H9 (cell line): ENCODE data around the gene HOXC10. TPM values are rescaled to one million over a fixed set of nuclear protein-coding genes. Genes with fewer than 3 reads are reported as not detected.

Source experiments
- DNase-seq: peaks from one replicate; pipeline ENCODE4 v3.0.0-alpha.2; 2017
- H2AFZ ChIP-seq: one replicate; pipeline ENCODE4 v1.6.1; 2013; ENCODE audit warnings: mild to moderate bottlenecking, low read length, control low read depth, moderate library complexity
- H2AK5ac ChIP-seq: 2 replicates; pipeline ENCODE4 v1.6.1; 2013; ENCODE audit warnings: low read length, control low read depth, mixed read lengths; ENCODE audit not compliant: insufficient read length
- H2BK120ac ChIP-seq: one replicate; pipeline ENCODE4 v1.6.1; 2013; ENCODE audit warnings: low read depth, mild to moderate bottlenecking, low read length, control low read depth, inconsistent platforms; ENCODE audit not compliant: poor library complexity, severe bottlenecking
- H2BK12ac ChIP-seq: 2 replicates; pipeline ENCODE4 v1.6.1; 2013; ENCODE audit warnings: low read length, control low read depth, mixed read lengths, low read depth; ENCODE audit not compliant: insufficient read length
- H2BK15ac ChIP-seq: 2 replicates; pipeline ENCODE4 v1.6.1; 2013; ENCODE audit warnings: low read depth, low read length, control low read depth
- H2BK20ac ChIP-seq: one replicate; pipeline ENCODE4 v1.6.1; 2013; ENCODE audit warnings: low read depth, mild to moderate bottlenecking, low read length, control low read depth, inconsistent platforms; ENCODE audit not compliant: poor library complexity, severe bottlenecking
- H2BK5ac ChIP-seq: 2 replicates; pipeline ENCODE4 v1.6.1; 2013; ENCODE audit warnings: low read length, control low read depth, mixed read lengths; ENCODE audit not compliant: insufficient read length
- H3K14ac ChIP-seq: 2 replicates; pipeline ENCODE4 v1.6.1; 2013; ENCODE audit warnings: low read length, control low read depth; ENCODE audit not compliant: insufficient read depth
- H3K18ac ChIP-seq: 2 replicates; pipeline ENCODE4 v1.6.1; 2013; ENCODE audit warnings: low read depth, mild to moderate bottlenecking, mixed read lengths, low read length, control low read depth; ENCODE audit not compliant: insufficient read length
- H3K23ac ChIP-seq: 2 replicates; pipeline ENCODE4 v1.6.1; 2013; ENCODE audit warnings: low read length, control low read depth, mixed read lengths, low read depth; ENCODE audit not compliant: insufficient read length
- H3K23me2 ChIP-seq: 2 replicates; pipeline ENCODE4 v1.6.1; 2013; ENCODE audit warnings: low read depth, mild to moderate bottlenecking, mixed read lengths, low read length, control low read depth; ENCODE audit not compliant: insufficient read length, poor library complexity, severe bottlenecking
- H3K27ac ChIP-seq: 2 replicates; pipeline ENCODE4 v1.5.1; 2013; ENCODE audit warnings: low read length, control low read depth, mixed read lengths, low read depth; ENCODE audit not compliant: insufficient read length
- H3K27me3 ChIP-seq: 2 replicates; pipeline ENCODE4 v1.6.1; 2013; ENCODE audit warnings: low read length, control low read depth, inconsistent platforms; ENCODE audit not compliant: insufficient read depth
- H3K4ac ChIP-seq: 2 replicates; pipeline ENCODE4 v1.6.1; 2013; ENCODE audit warnings: low read depth, mild to moderate bottlenecking, control low read depth, inconsistent platforms, low read length, moderate library complexity
- H3K4me1 ChIP-seq: 2 replicates; pipeline ENCODE4 v1.6.1; 2013; ENCODE audit warnings: low read length, control low read depth, inconsistent platforms; ENCODE audit not compliant: insufficient read depth
- H3K4me2 ChIP-seq: 2 replicates; pipeline ENCODE4 v1.6.1; 2013; ENCODE audit warnings: low read length, control low read depth, mixed read lengths; ENCODE audit not compliant: insufficient read length, insufficient read depth
- H3K56ac ChIP-seq: 2 replicates; pipeline ENCODE4 v1.6.1; 2013; ENCODE audit warnings: low read depth, mild to moderate bottlenecking, mixed read lengths, low read length, control low read depth; ENCODE audit not compliant: insufficient read length
- H3K79me1 ChIP-seq: 2 replicates; pipeline ENCODE4 v1.6.1; 2013; ENCODE audit warnings: low read depth, mild to moderate bottlenecking, moderate library complexity, low read length, control low read depth, inconsistent platforms; ENCODE audit not compliant: insufficient read depth, poor library complexity, severe bottlenecking
- H3K79me2 ChIP-seq: 2 replicates; pipeline ENCODE4 v1.6.1; 2013; ENCODE audit warnings: low read length, control low read depth, inconsistent platforms; ENCODE audit not compliant: insufficient read depth
- H3K9ac ChIP-seq: 2 replicates; pipeline ENCODE4 v1.6.1; 2013; ENCODE audit warnings: low read length, control low read depth, mixed read lengths; ENCODE audit not compliant: insufficient read length; ENCODE audit errors: extremely low read depth
- H3K9me3 ChIP-seq: one replicate; pipeline ENCODE4 v1.6.1; 2013; ENCODE audit warnings: low read depth, low read length, inconsistent platforms; ENCODE audit not compliant: control insufficient read depth
- H3T11ph ChIP-seq: one replicate; pipeline ENCODE4 v1.6.1; 2013; ENCODE audit warnings: mild to moderate bottlenecking, low read length, control low read depth, inconsistent platforms
- H4K20me1 ChIP-seq: one replicate; pipeline ENCODE4 v1.6.1; 2013; ENCODE audit not compliant: control insufficient read depth, insufficient read length, insufficient read depth
- H4K5ac ChIP-seq: 2 replicates; pipeline ENCODE4 v1.6.1; 2013; ENCODE audit warnings: low read depth, mild to moderate bottlenecking, mixed read lengths, low read length, control low read depth; ENCODE audit not compliant: insufficient read length
- H4K8ac ChIP-seq: replicated peaks from 2 replicates; pipeline ENCODE4 v1.6.1; 2013; ENCODE audit warnings: low read length, control low read depth, mixed read lengths, low read depth; ENCODE audit not compliant: insufficient read length
- H4K91ac ChIP-seq: 2 replicates; pipeline ENCODE4 v1.6.1; 2013; ENCODE audit warnings: low read depth, mild to moderate bottlenecking, moderate library complexity, mixed read lengths, low read length, control low read depth; ENCODE audit not compliant: insufficient read length
- H3K27ac Mint-ChIP-seq, 3 experiments: 2 replicates in 2 of 3; 3 replicates in 1 of 3; pipeline ENCODE4 v1.8.0; 2020 to 2021; ENCODE audit warnings: mixed read lengths in 3 of 3, mild to moderate bottlenecking in 1 of 3, moderate library complexity in 1 of 3
- H3K27me3 Mint-ChIP-seq: 2 replicates; pipeline ENCODE4 v1.8.0; 2021; ENCODE audit warnings: low read depth, mild to moderate bottlenecking, moderate library complexity, mixed read lengths
- H3K36me3 Mint-ChIP-seq, 3 experiments: 2 replicates in 2 of 3; 3 replicates in 1 of 3; pipeline ENCODE4 v1.8.0; 2020 to 2021; ENCODE audit warnings: low read depth in 3 of 3, mixed read lengths in 3 of 3; ENCODE audit not compliant: insufficient read depth in 1 of 3
- H3K4me1 Mint-ChIP-seq, 2 experiments: 2 replicates each; pipeline ENCODE4 v1.8.0; 2020; ENCODE audit warnings: mixed read lengths in 2 of 2
- H3K4me3 Mint-ChIP-seq, 2 experiments: 2 replicates in 1 of 2; 3 replicates in 1 of 2; pipeline ENCODE4 v1.8.0; 2020 to 2021; ENCODE audit warnings: mild to moderate bottlenecking in 2 of 2, mixed read lengths in 2 of 2, moderate library complexity in 1 of 2
- H3K9me3 Mint-ChIP-seq, 2 experiments: 2 replicates in 1 of 2; 3 replicates in 1 of 2; pipeline ENCODE4 v1.8.0; 2020; ENCODE audit warnings: mild to moderate bottlenecking in 2 of 2, mixed read lengths in 2 of 2, moderate library complexity in 1 of 2
- WGBS: extraction: QIAGEN DNeasy Blood & Tissue Kit; methylation state at CpG from one replicate; pipeline ENCODE4 v1.1.7; 2013; ENCODE audit warnings: missing lambda C conversion rate, low lambda C conversion rate, mixed read lengths; ENCODE audit not compliant: insufficient read length; ENCODE audit errors: extremely low coverage; 5-methylcytosine and 5-hydroxymethylcytosine counted together
- total RNA-seq: library from RNA; stranded (reverse); gene quantifications from 2 replicates; pipeline ENCODE4 v1.2.1, GENCODE V29; 2021
- TF ChIP-seq, protein P1 (sequence below): fragments of 200-600 bp; sonication (generic); conservative IDR thresholded peaks from 3 replicates; pipeline ENCODE4 v1.8.0; 2021; ENCODE audit warnings: antibody characterized with exemption, mild to moderate bottlenecking

The HOXC10 gene
- total RNA-seq, 1 experiment from 2014 or later: not detected

GRCh38 chr12:54001283-54002187 lies 16.6 kb downstream of the HOXC10 start:
- peaks cover 4 to 18% of the 10 kb centered on the region in 2 experiments for H3K4me1 Mint-ChIP-seq
- H3K4me3 Mint-ChIP-seq: no peak overlapping the region; a peak in 1 of 5 replicates
- H2AFZ ChIP-seq: no peak overlapping the region
- no peaks in the 10 kb centered on the region for H4K20me1 ChIP-seq
- peaks cover 4 to 9% of the 10 kb centered on the region in 2 experiments; a peak in 3 of 5 replicates for H3K9me3 Mint-ChIP-seq
- no peak overlapping the region for H3K23ac ChIP-seq
- no peak overlapping the region for H3K4ac ChIP-seq
- no peaks in the 10 kb centered on the region for H3K79me1 ChIP-seq
- no peak overlapping the region; a peak in 1 of 7 replicates for H3K27ac Mint-ChIP-seq
- no CpG with 5 or more reads among the region's 8 CpGs for WGBS
- H3K36me3 Mint-ChIP-seq: no peaks in the 10 kb centered on the region
- DNase-seq: no peak
- no peak overlapping the region for H2BK15ac ChIP-seq
- no peak overlapping the region for H2BK12ac ChIP-seq
- no peak overlapping the region for H3K14ac ChIP-seq
- no peaks in the 10 kb centered on the region for H3K9me3 ChIP-seq
- H4K91ac ChIP-seq: no peak overlapping the region
- H3K18ac ChIP-seq: no peak overlapping the region
- no peak overlapping the region for H2AK5ac ChIP-seq
- H4K8ac ChIP-seq: no peak overlapping the region
- H3K27ac ChIP-seq: no peak overlapping the region
- TF ChIP-seq, protein P1, sequence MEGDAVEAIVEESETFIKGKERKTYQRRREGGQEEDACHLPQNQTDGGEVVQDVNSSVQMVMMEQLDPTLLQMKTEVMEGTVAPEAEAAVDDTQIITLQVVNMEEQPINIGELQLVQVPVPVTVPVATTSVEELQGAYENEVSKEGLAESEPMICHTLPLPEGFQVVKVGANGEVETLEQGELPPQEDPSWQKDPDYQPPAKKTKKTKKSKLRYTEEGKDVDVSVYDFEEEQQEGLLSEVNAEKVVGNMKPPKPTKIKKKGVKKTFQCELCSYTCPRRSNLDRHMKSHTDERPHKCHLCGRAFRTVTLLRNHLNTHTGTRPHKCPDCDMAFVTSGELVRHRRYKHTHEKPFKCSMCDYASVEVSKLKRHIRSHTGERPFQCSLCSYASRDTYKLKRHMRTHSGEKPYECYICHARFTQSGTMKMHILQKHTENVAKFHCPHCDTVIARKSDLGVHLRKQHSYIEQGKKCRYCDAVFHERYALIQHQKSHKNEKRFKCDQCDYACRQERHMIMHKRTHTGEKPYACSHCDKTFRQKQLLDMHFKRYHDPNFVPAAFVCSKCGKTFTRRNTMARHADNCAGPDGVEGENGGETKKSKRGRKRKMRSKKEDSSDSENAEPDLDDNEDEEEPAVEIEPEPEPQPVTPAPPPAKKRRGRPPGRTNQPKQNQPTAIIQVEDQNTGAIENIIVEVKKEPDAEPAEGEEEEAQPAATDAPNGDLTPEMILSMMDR: no peak
- no peak overlapping the region for H3K4me2 ChIP-seq
- H3K27me3 Mint-ChIP-seq: peaks cover 100% of the 10 kb centered on the region
- H3K23me2 ChIP-seq: no peaks in the 10 kb centered on the region
- H3T11ph ChIP-seq: no peak overlapping the region
- H2BK20ac ChIP-seq: no peak overlapping the region
- H3K9ac ChIP-seq: no peak overlapping the region
- H2BK120ac ChIP-seq: no peak overlapping the region
- H3K27me3 ChIP-seq: peaks cover 98% of the 10 kb centered on the region
- no peak overlapping the region for H3K56ac ChIP-seq
- H2BK5ac ChIP-seq: no peak overlapping the region
- H3K4me1 ChIP-seq: no peaks in the 10 kb centered on the region
- no peak overlapping the region for H4K5ac ChIP-seq
- H3K79me2 ChIP-seq: no peaks in the 10 kb centered on the region
